ENCODE measurements around the gene MBD3L5. TPM values are rescaled to one million over a fixed set of nuclear protein-coding genes. Genes with fewer than 3 reads are reported as not detected.
A peak's percentile ranks its signal among the peaks of the same experiment; 100 is the strongest.
"Not testable (repeated sequence)": the region's sequence is repeated elsewhere in the genome, so short reads cannot be mapped to it uniquely, and the experiment has no call there.

The MBD3L5 gene
- total and polyA plus RNA-seq, 9 of the 15 experiments (the other 6 are each of a cell fraction or from before 2014, with no cell fraction given) = not detected

DNA sequence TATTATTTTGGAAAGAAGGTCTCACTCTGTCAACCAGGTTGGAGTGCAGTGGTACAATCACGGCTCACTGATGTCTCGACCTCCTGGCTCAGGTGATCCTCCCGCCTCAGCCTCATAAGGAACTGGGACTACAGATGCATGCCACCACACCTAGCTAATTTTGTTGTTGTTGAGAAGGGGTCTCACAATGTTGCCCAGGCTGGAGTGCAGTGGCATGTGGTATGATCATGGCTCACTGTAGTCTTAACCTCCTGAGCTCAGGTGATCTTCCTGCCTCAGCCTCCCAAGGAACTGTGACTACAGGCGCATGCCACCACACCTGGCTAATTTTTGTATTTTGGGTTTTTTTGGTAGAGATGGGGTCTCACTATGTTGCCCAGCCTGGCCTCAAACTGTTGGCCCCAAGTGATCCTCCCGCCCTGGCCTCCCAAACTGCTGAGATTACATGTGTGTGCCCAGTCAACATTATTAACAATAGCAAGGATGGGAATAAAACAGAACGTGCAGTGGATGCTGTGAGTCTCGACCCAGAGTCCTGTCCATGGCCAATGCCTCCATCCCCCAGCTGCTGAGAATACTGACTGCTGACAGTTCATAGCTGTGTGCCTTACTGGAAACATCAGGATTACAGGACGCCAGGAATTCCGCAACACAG lies 33.5 kb downstream of the MBD3L5 start:
- Histone ChIP-seq H3K9me1 (ENCODE audit: control insufficient read depth, insufficient read depth, low read length) (no peaks in the 10 kb centered on the region), H3K27ac (ENCODE audit: extremely low read depth, low read depth, low read length) (no peak overlapping the region), H3K4me3 (no peak overlapping the region), H4K20me1 (replicated peaks; ENCODE audit: control insufficient read depth, insufficient read depth, low read length) (no peaks in the 10 kb centered on the region), H2AFZ (ENCODE audit: low read depth, low read length) (no peak overlapping the region), H3K9me3 (replicated peaks; ENCODE audit: control insufficient read depth, insufficient read depth, low read depth, low read length) (no peaks in the 10 kb centered on the region), H3K36me3 (ENCODE audit: control insufficient read depth, insufficient read depth, low read length) (no peaks in the 10 kb centered on the region), H3K27me3 (ENCODE audit: control insufficient read depth in 2 of 2, insufficient read depth in 2 of 2, low read length in 2 of 2) (no peaks in the 10 kb centered on the region), H3K4me2 (ENCODE audit: insufficient read depth, low read length) (no peak overlapping the region), H3K4me1 (replicated peaks in 1 of 2; ENCODE audit: control insufficient read depth in 2 of 2, insufficient read depth in 2 of 2, low read length in 2 of 2) (peaks cover 3% of the 10 kb centered on the region in 2 experiments; a peak in 2 of 5 replicates), H3K79me2 (ENCODE audit: control insufficient read depth, insufficient read depth, low read length) (no peaks in the 10 kb centered on the region), H3K9ac (ENCODE audit: insufficient read depth in 1 of 2, low read depth in 2 of 2, low read length in 2 of 2) (no peak overlapping the region)
- intact Hi-C loops (cut with micrococcal nuclease) = no loop called here
- CTCF ChIA-PET (ENCODE audit: low intra/inter-chr PET ratio) = no interaction called here
- DNase-seq (ENCODE audit: extremely low read depth in 1 of 4, low spot score in 3 of 4) (no peak), ATAC-seq (no peak), FAIRE-seq (no peak)
- WGBS (ENCODE audit: insufficient coverage, low coverage, missing lambda C conversion rate) = 11% methylated on average over 9 of the region's 9 CpGs
- POLR2A ChIA-PET = no interaction called here
- BruUV-seq (replicated peaks) = no TSS peak
- TF ChIP-seq ZNF121 (CRISPR knock-in tag; conservative IDR thresholded peaks at IDR 0.05) = peak; percentile 81
- peak; percentile 44 for TF ChIP-seq RBM25 (IDR thresholded peaks at IDR 0.05; ENCODE audit: low read depth, low read length, severe bottlenecking)
- no peak for TF ChIP-seq TAF1 (IDR thresholded peaks at IDR 0.05; ENCODE audit: control insufficient read depth, extremely low read depth, insufficient read depth, low read length, severe bottlenecking)
- in situ Hi-C loops (cut with MboI) = no loop called here

- H3K4me3 ChIP-seq; H4K20me1 ChIP-seq (replicated peaks; ENCODE audit: control insufficient read depth, insufficient read depth, low read length); intact Hi-C loops (cut with micrococcal nuclease); BruUV-seq (replicated peaks); H3K9ac ChIP-seq (ENCODE audit: insufficient read depth in 1 of 2, low read depth in 2 of 2, low read length in 2 of 2); H3K9me1 ChIP-seq (ENCODE audit: control insufficient read depth, insufficient read depth, low read length); CTCF ChIA-PET (ENCODE audit: low intra/inter-chr PET ratio); H3K4me1 ChIP-seq (replicated peaks in 1 of 2; ENCODE audit: control insufficient read depth in 2 of 2, insufficient read depth in 2 of 2, low read length in 2 of 2); POLR2A ChIA-PET; ATAC-seq; H3K27ac ChIP-seq (ENCODE audit: extremely low read depth, low read depth, low read length); H3K4me2 ChIP-seq (ENCODE audit: insufficient read depth, low read length); H3K27me3 ChIP-seq (ENCODE audit: control insufficient read depth in 2 of 2, insufficient read depth in 2 of 2, low read length in 2 of 2); H3K9me3 ChIP-seq (replicated peaks; ENCODE audit: control insufficient read depth, insufficient read depth, low read depth, low read length): not testable (repeated sequence)
- in situ Hi-C loops (cut with MboI) = loop anchor here (5.0 kb wide), 1 partner anchor 40 kb away; no protein-coding TSS in a partner anchor
- DNase-seq (ENCODE audit: extremely low read depth in 1 of 4, low spot score in 3 of 4) = peak in 1 of 4 experiments; percentile 62
- Histone ChIP-seq H3K36me3 (ENCODE audit: control insufficient read depth, insufficient read depth, low read length) (peaks cover 13% of the 10 kb centered on the region), H3K79me2 (ENCODE audit: control insufficient read depth, insufficient read depth, low read length) (peaks cover 13% of the 10 kb centered on the region), H2AFZ (ENCODE audit: low read depth, low read length) (peak overlapping the region; percentile 66; the same call in 1 of the 2 replicates)
- TF ChIP-seq CBX3 (IDR thresholded peaks at IDR 0.05; ENCODE audit: borderline replicate concordance in 1 of 2, low read length in 2 of 2) (peak in 1 of 2 experiments; percentile 25; a peak in 1 of 3 replicates), CTCF (IDR thresholded peaks at IDR 0.05 in 2 of 3, conservative IDR thresholded peaks at IDR 0.05 in 1 of 3; ENCODE audit: insufficient read depth in 2 of 3, low read depth in 1 of 3, low read length in 3 of 3) (peak; percentile 46 to 57 (median 47); a peak in 5 of 6 replicates), RAD21 (CRISPR knock-in tag; conservative IDR thresholded peaks at IDR 0.05 in 1 of 2, IDR thresholded peaks at IDR 0.05 in 1 of 2) (peak in 1 of 2 experiments; percentile 47; a peak in 2 of 4 replicates), ZBTB33 (CRISPR knock-in tag; IDR thresholded peaks at IDR 0.05) (peak; percentile 99)
- 44% methylated on average over 13 of the region's 13 CpGs for WGBS (ENCODE audit: insufficient coverage, low coverage, missing lambda C conversion rate)
- peak; percentile 81 for FAIRE-seq
These were observed 36.7 kb downstream of the MBD3L5 start for GRCh38 chr19:7067122-7067521.

Measured in K562 (cell line).